SK-N-SH treated with all-trans-retinoic acid at 6 μM for 48 hours (cell line): ENCODE measurements around the gene LUC7L3.

Experiments
- TF ChIP-seq, protein P1 (sequence below): fragments of 250-450 bp; sonication (Bioruptor Pico); IDR thresholded peaks from 2 replicates; pipeline ENCODE4 v1.8.0; 2020; ENCODE audit warnings: mild to moderate bottlenecking, moderate library complexity, borderline replicate concordance
- TF ChIP-seq, protein P2 (sequence below): fragments of 250-450 bp; sonication (Bioruptor Pico); IDR thresholded peaks from 2 replicates; pipeline ENCODE4 v1.5.1; 2020; ENCODE audit warnings: low read depth, mild to moderate bottlenecking, moderate library complexity

DNA sequence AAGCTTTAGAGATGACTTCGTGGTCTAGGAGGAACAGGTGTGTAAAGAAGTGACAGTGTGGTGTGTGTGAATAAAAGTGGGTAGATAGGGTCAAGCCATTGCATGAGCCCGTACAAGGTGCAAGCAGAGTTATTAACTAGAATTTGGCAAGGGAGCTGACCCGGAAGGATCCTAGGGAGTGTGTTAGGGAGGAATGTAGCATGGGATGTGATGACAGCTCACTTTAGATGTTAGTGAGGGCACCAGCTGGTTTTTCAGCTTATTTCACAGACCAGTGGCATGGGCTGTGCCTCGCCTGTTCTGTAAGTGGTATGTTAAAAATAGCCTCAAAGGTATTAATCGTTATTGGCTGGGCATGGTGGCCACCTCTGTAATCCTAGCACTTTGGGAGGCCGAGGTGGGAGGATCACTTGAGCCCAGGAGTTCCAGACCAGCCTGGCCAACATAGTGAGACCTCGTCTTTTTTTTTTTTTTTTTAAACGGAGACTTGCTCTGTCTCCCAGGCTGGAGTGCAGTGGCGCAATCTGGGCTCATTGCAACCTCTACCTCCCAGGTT, 39.7 kb downstream of the LUC7L3 start:
- TF ChIP-seq, protein P1, sequence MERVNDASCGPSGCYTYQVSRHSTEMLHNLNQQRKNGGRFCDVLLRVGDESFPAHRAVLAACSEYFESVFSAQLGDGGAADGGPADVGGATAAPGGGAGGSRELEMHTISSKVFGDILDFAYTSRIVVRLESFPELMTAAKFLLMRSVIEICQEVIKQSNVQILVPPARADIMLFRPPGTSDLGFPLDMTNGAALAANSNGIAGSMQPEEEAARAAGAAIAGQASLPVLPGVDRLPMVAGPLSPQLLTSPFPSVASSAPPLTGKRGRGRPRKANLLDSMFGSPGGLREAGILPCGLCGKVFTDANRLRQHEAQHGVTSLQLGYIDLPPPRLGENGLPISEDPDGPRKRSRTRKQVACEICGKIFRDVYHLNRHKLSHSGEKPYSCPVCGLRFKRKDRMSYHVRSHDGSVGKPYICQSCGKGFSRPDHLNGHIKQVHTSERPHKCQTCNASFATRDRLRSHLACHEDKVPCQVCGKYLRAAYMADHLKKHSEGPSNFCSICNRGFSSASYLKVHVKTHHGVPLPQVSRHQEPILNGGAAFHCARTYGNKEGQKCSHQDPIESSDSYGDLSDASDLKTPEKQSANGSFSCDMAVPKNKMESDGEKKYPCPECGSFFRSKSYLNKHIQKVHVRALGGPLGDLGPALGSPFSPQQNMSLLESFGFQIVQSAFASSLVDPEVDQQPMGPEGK (CRISPR knock-in tag), result no peak
- TF ChIP-seq, protein P2, sequence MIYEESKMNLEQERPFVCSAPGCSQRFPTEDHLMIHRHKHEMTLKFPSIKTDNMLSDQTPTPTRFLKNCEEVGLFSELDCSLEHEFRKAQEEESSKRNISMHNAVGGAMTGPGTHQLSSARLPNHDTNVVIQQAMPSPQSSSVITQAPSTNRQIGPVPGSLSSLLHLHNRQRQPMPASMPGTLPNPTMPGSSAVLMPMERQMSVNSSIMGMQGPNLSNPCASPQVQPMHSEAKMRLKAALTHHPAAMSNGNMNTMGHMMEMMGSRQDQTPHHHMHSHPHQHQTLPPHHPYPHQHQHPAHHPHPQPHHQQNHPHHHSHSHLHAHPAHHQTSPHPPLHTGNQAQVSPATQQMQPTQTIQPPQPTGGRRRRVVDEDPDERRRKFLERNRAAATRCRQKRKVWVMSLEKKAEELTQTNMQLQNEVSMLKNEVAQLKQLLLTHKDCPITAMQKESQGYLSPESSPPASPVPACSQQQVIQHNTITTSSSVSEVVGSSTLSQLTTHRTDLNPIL (CRISPR knock-in tag), result no peak
